Measurements from ENCODE around the gene BPI.

BPI gene

GRCh38 chr20:38330638-38331037, 26.7 kb downstream of the BPI start:
- H3K27ac ChIP-seq (replicated peaks) = no peak overlapping the region
- H3K4me3 ChIP-seq (replicated peaks; ENCODE audit: insufficient read depth, low read length) = no peak overlapping the region
- H3K27me3 ChIP-seq (ENCODE audit: insufficient read depth, poor library complexity, severe bottlenecking) = no peaks in the 10 kb centered on the region
- DNase-seq (ENCODE audit: low read depth in 1 of 2, low spot score in 1 of 2) = no peak
- no peak for TF ChIP-seq SPI1 (IDR thresholded peaks at IDR 0.05; ENCODE audit: borderline replicate concordance, low read depth)
- TF ChIP-seq GABPA (IDR thresholded peaks at IDR 0.05; ENCODE audit: low read depth) = no peak
- TF ChIP-seq REST (IDR thresholded peaks at IDR 0.05; ENCODE audit: insufficient replicate concordance, low read depth) = no peak
- no peak for TF ChIP-seq CTCF (IDR thresholded peaks at IDR 0.05; ENCODE audit: insufficient read depth, low read length)
- TF ChIP-seq POLR2AphosphoS5 (IDR thresholded peaks at IDR 0.05; ENCODE audit: low read depth) = no peak

- no peaks in the 10 kb centered on the region for H3K27me3 ChIP-seq (ENCODE audit: insufficient read depth, poor library complexity, severe bottlenecking)
- H3K4me3 ChIP-seq (replicated peaks; ENCODE audit: insufficient read depth, low read length) = no peak overlapping the region
- peak; percentile 65; the same call in 1 of the 2 replicates for TF ChIP-seq SPI1 (IDR thresholded peaks at IDR 0.05; ENCODE audit: borderline replicate concordance, low read depth)
- TF ChIP-seq REST (IDR thresholded peaks at IDR 0.05; ENCODE audit: insufficient replicate concordance, low read depth) = no peak
- no peak for DNase-seq (ENCODE audit: low read depth in 1 of 2, low spot score in 1 of 2)
- H3K27ac ChIP-seq (replicated peaks) = no peak overlapping the region
These were observed 27.3 kb downstream of the BPI start for GRCh38 chr20:38331245-38331644.

- no peaks in the 10 kb centered on the region for H3K27me3 ChIP-seq (ENCODE audit: insufficient read depth, poor library complexity, severe bottlenecking)
- DNase-seq (ENCODE audit: low read depth in 1 of 2, low spot score in 1 of 2) = no peak
- H3K4me3 ChIP-seq (replicated peaks; ENCODE audit: insufficient read depth, low read length) = no peak overlapping the region
- TF ChIP-seq GABPA (IDR thresholded peaks at IDR 0.05; ENCODE audit: low read depth) = no peak
- TF ChIP-seq POLR2AphosphoS5 (IDR thresholded peaks at IDR 0.05; ENCODE audit: low read depth) = no peak
- TF ChIP-seq SPI1 (IDR thresholded peaks at IDR 0.05; ENCODE audit: borderline replicate concordance, low read depth) = no peak
- no peak for TF ChIP-seq REST (IDR thresholded peaks at IDR 0.05; ENCODE audit: insufficient replicate concordance, low read depth)
- no peak for TF ChIP-seq CTCF (IDR thresholded peaks at IDR 0.05; ENCODE audit: insufficient read depth, low read length)
- H3K27ac ChIP-seq (replicated peaks) = no peak overlapping the region
These were observed 27.9 kb downstream of the BPI start for GRCh38 chr20:38331814-38332213.

- no peak overlapping the region for H3K27ac ChIP-seq (replicated peaks)
- H3K27me3 ChIP-seq (ENCODE audit: insufficient read depth, poor library complexity, severe bottlenecking) = no peaks in the 10 kb centered on the region
- TF ChIP-seq GABPA (IDR thresholded peaks at IDR 0.05; ENCODE audit: low read depth) (no peak), POLR2AphosphoS5 (IDR thresholded peaks at IDR 0.05; ENCODE audit: low read depth) (no peak), REST (IDR thresholded peaks at IDR 0.05; ENCODE audit: insufficient replicate concordance, low read depth) (no peak), CTCF (IDR thresholded peaks at IDR 0.05; ENCODE audit: insufficient read depth, low read length) (no peak)
- DNase-seq (ENCODE audit: low read depth in 1 of 2, low spot score in 1 of 2) = no peak
- no peak overlapping the region for H3K4me3 ChIP-seq (replicated peaks; ENCODE audit: insufficient read depth, low read length)
These were observed 30.1 kb downstream of the BPI start for GRCh38 chr20:38334016-38334415.

Data from HL-60 (cell line).